ENCODE data around the gene CES2. TPM values are rescaled to one million over a fixed set of nuclear protein-coding genes. Genes with fewer than 3 reads are reported as not detected.
A peak's percentile ranks its signal among the peaks of the same experiment; 100 is the strongest.

Gene CES2
- total RNA-seq, 1 experiment from 2014 or later = 29.7 TPM

GRCh38 chr16:66904428-66904845 is 30.9 kb upstream of the CES2 start:
- TF ChIP-seq E2F4 (CRISPR knock-in tag; IDR thresholded peaks at IDR 0.05; ENCODE audit: borderline replicate concordance, low read depth) (no peak), RELA (CRISPR knock-in tag; IDR thresholded peaks at IDR 0.05; ENCODE audit: borderline replicate concordance) (no peak), CBFB (CRISPR knock-in tag; IDR thresholded peaks at IDR 0.05; ENCODE audit: low read depth) (no peak), ZNF317 (CRISPR knock-in tag; IDR thresholded peaks at IDR 0.05; ENCODE audit: borderline replicate concordance, low read depth) (no peak), SMAD4 (CRISPR knock-in tag; IDR thresholded peaks at IDR 0.05) (no peak)
- Mint-ChIP-seq H3K36me3 (no peaks in the 10 kb centered on the region), H3K4me1 (peaks cover 13% of the 10 kb centered on the region), H3K9me3 (no peaks in the 10 kb centered on the region), H3K4me3 (no peak overlapping the region), H3K27me3 (ENCODE audit: low read depth) (peaks cover 12% of the 10 kb centered on the region), H3K27ac (no peak overlapping the region)
- ATAC-seq (no peak), DNase-seq (ENCODE audit: low spot score) (no peak)
- ChIA-PET POLR2A (no interaction called here), CTCF (interaction anchor here (0.9 to 5.4 kb wide), 5 partner anchors 9 to 37 kb away, joined by 3 to 57 read pairs (median 10); partner anchors contain the start of genes CDH16 and RRAD)

DNA sequence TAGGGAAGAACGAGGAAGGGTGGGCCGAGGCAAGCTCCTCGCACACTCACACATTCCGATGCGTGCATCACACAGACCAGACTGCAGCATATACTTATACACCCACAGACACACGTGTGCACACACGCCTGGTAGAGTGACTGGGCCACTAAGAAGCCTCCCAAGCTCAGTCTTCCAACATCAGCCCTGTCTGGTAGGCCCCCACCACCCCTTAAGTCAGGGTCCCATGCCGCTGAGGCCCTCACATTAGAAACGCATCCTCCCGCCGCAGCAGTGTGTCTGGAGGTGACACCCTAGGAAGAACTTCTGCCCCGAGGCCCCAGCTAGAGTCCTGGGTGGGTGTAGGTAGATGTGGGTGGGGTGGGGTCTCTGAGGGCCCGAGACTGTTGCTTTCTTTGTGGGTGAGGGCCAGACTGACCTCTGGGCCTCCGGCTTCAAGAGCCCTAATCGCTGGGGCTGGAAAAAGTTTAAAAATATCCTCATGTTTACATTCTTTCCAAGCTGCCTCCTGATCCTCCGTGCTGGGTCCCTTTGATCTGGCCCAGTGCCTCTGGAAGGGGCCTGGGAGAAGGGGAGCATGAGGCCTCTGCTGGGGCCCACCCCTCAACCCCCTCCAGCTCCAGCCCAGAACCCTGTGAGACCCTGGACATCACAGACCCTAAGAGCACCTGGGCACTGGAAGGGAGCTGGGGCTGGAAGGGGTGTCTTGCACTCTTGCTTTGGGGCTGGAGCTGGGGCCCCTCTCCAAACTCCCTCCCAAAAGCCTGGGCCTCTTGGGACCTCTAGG is 30.3 kb upstream of the CES2 start:
- Mint-ChIP-seq H3K36me3 (no peaks in the 10 kb centered on the region), H3K27me3 (ENCODE audit: low read depth) (peaks cover 15% of the 10 kb centered on the region), H3K27ac (no peak overlapping the region), H3K4me3 (no peak overlapping the region), H3K9me3 (no peaks in the 10 kb centered on the region), H3K4me1 (peaks cover 6% of the 10 kb centered on the region)
- ATAC-seq (no peak), DNase-seq (ENCODE audit: low spot score) (no peak)
- ChIA-PET CTCF (interaction anchor here (0.7 to 5.4 kb wide), 11 partner anchors 10 to 264 kb away, joined by 3 to 57 read pairs (median 4); partner anchors contain the start of genes CDH16, CES3, NAE1 and RRAD), POLR2A (no interaction called here)
- TF ChIP-seq ZNF317 (CRISPR knock-in tag; IDR thresholded peaks at IDR 0.05; ENCODE audit: borderline replicate concordance, low read depth) (no peak), GABPB1 (CRISPR knock-in tag; IDR thresholded peaks at IDR 0.05) (0 out of 2 replicates have a peak, but pooled peaks have one; percentile 28)

DNA sequence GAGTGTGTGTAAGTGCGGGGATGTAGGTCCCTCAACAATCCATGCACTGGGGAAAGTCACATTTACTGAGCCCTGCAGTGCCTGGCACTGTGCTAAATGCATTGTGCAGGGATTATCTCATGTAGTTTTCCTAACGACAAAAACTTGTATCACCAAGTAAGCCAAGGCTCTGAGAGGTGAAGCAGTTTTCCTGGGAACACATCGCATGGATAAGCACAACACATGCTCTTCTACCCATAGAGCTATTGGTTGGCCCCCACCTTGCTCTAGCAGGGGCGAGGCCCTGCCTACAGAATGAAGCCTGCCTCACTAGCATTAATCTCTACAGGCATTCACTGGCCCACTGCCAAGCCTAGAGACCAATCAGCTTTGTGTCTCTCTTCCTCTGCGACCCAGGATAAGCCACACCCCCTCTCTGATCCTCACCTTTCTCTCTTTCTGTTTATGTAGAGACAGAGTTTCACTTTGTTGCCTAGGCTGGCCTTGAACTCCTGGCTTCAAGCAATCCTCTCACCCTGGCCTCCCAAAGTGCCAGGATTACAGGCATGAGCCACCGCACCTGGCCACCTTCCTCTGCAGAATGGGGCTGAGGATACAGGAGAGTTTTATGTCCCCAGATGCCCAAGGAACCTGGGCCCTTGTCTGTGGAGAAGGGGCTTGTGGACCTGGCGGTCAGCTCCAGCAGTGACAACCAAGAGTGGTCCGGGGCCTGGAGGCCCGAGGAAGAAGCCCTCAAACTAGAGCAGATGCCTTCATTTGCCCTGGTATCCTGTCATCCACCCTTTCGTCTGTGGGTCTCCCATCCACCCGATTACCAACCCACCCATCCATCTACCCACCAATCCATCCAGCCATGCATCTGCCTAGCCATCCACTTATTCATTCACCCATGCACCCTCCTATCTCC is 29.4 kb upstream of the CES2 start:
- TF ChIP-seq GABPB1 (CRISPR knock-in tag; IDR thresholded peaks at IDR 0.05) (peak; percentile 29; the same call in 1 of the 2 replicates), NR2C2 (CRISPR knock-in tag; IDR thresholded peaks at IDR 0.05) (no peak), FOXK1 (CRISPR knock-in tag; IDR thresholded peaks at IDR 0.05) (no peak)
- ChIA-PET CTCF (interaction anchor here (0.7 to 5.4 kb wide), 8 partner anchors 11 to 263 kb away, joined by 3 to 57 read pairs (median 4); partner anchors contain the start of genes CES3, NAE1 and RRAD), POLR2A (no interaction called here)
- Mint-ChIP-seq H3K27ac (peak overlapping the region; percentile 88), H3K9me3 (no peaks in the 10 kb centered on the region), H3K27me3 (ENCODE audit: low read depth) (peaks cover 15% of the 10 kb centered on the region), H3K4me1 (peaks cover 5% of the 10 kb centered on the region; the same call in 1 of the 2 replicates), H3K4me3 (no peak overlapping the region), H3K36me3 (no peaks in the 10 kb centered on the region)
- ATAC-seq (peak; percentile 90), DNase-seq (ENCODE audit: low spot score) (peak; percentile 55)

DNA sequence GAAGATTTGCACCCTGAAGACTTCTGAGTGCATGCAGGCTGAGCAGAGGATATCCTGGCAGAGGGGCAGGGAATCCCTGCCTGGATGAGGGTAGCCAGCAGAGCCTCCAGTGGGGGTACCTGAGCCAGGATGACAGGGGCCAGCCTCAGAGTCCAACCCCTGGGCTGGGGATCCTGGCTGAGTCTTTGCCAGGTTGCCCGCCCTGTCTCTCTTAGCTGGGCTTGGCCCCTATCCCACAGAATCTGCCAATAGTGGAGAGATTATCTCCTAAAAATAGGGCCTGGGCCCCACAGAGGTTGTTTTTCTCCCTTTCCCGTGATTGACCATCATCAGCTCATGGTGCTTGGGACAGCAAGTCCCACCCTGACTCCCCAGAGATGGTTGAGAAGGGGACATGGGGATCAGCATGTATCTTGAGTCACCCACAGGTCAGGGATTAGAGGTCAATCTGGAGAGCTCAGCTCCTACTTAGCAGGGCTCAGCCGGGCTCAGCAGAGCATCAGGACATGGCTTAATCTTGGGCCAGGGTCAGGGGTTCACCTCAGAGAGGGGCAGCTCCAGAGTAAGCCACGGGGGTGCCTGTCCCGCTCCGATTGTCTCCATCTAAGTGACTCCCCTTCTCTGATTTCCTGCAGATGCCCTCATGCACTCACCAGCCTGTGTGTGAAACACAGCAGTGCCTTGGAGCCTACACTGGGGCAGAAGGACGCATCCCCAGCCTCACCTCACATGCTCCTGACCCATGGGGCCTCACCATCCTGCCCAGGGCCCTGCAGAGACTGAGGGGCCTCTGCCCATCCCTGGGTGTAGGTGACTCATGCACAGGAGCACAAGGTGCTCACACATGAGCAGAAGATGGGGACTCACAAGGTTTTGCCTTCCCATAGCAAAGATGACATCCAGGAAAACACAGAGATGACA is 28.1 kb upstream of the CES2 start:
- Mint-ChIP-seq H3K4me3 (no peak overlapping the region), H3K27me3 (ENCODE audit: low read depth) (peaks cover 15% of the 10 kb centered on the region), H3K27ac (no peak overlapping the region), H3K36me3 (no peaks in the 10 kb centered on the region), H3K4me1 (peaks cover 5% of the 10 kb centered on the region; the same call in 1 of the 2 replicates), H3K9me3 (no peaks in the 10 kb centered on the region)
- CTCF ChIA-PET = interaction anchor here (0.9 to 5.4 kb wide), 4 partner anchors 12 to 58 kb away, joined by 3 to 57 read pairs (median 10); partner anchors contain the start of gene RRAD
- ATAC-seq = no peak
- no peak for DNase-seq (ENCODE audit: low spot score)
- POLR2A ChIA-PET = no interaction called here
- TF ChIP-seq ZNF317 (CRISPR knock-in tag; IDR thresholded peaks at IDR 0.05; ENCODE audit: borderline replicate concordance, low read depth) (no peak), SOX15 (CRISPR knock-in tag; IDR thresholded peaks at IDR 0.05) (no peak), JAZF1 (CRISPR knock-in tag; IDR thresholded peaks at IDR 0.05) (no peak), GTF2I (CRISPR knock-in tag; conservative IDR thresholded peaks at IDR 0.05) (no peak), PREB (CRISPR knock-in tag; IDR thresholded peaks at IDR 0.05; ENCODE audit: borderline replicate concordance) (no peak), ETV6 (CRISPR knock-in tag; IDR thresholded peaks at IDR 0.05) (no peak), ESRRA (CRISPR knock-in tag; IDR thresholded peaks at IDR 0.05; ENCODE audit: borderline replicate concordance) (no peak), OVOL2 (CRISPR knock-in tag; IDR thresholded peaks at IDR 0.05; ENCODE audit: borderline replicate concordance) (no peak), EMX1 (CRISPR knock-in tag; IDR thresholded peaks at IDR 0.05) (no peak)
- TF ChIP-seq, protein P1, sequence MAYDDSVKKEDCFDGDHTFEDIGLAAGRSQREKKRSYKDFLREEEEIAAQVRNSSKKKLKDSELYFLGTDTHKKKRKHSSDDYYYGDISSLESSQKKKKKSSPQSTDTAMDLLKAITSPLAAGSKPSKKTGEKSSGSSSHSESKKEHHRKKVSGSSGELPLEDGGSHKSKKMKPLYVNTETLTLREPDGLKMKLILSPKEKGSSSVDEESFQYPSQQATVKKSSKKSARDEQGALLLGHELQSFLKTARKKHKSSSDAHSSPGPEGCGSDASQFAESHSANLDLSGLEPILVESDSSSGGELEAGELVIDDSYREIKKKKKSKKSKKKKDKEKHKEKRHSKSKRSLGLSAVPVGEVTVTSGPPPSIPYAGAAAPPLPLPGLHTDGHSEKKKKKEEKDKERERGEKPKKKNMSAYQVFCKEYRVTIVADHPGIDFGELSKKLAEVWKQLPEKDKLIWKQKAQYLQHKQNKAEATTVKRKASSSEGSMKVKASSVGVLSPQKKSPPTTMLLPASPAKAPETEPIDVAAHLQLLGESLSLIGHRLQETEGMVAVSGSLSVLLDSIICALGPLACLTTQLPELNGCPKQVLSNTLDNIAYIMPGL (CRISPR knock-in tag; IDR thresholded peaks at IDR 0.05) = no peak

Measured in WTC11 (cell line).